HepG2 (cell line): Measurements from ENCODE around the gene NBPF1. TPM values are rescaled to one million over a fixed set of nuclear protein-coding genes. Genes with fewer than 3 reads are reported as not detected.
"Not testable (repeated sequence)": the region's sequence is repeated elsewhere in the genome, so short reads cannot be mapped to it uniquely, and the experiment has no call there.

Experiments
- ATAC-seq: fragments of 200-7000 bp; cut with Tn5 transposase; 3 replicates; pipeline ENCODE4 v1.9.1; 2020; ENCODE audit warnings: mild to moderate bottlenecking, moderate library complexity
- BruUV-seq: library from RNA; stranded (reverse); fragments of 400-500 nt; replicated peaks from 2 replicates; lab custom pipeline; 2021; lab: Mats Ljungman, UMichigan
- CTCF ChIA-PET: fragments of 300-600 bp; formaldehyde crosslinking; extraction: SDS; loops from one replicate; lab custom pipeline; 2021; ENCODE audit warnings: low total read pairs, inconsistent platforms, low intra/inter-chr PET ratio; lab: Yijun Ruan, JAX
- POLR2A ChIA-PET: fragments of 350-600 bp; sonication (Branson Sonifier 250); formaldehyde crosslinking; loops from one replicate; lab custom pipeline; 2020; ENCODE audit warnings: antibody characterized with exemption, inconsistent platforms; lab: Yijun Ruan, JAX
- DNase-seq: peaks from one replicate; pipeline ENCODE4 v3.0.0-alpha.2; 2015; ENCODE audit warnings: low spot score
- FAIRE-seq: peaks from 3 replicates; lab custom pipeline; 2011; peaks lifted over from hg19 to GRCh38; lab: Jason Lieb, UNC
- H2AFZ ChIP-seq: one replicate; pipeline ENCODE4 v1.6.1; 2011; ENCODE audit warnings: low read length, inconsistent platforms
- H3K27ac ChIP-seq: fragments of 300-600 bp; 3 replicates; pipeline ENCODE4 v1.8.0; 2011; ENCODE audit warnings: mixed run types, mild to moderate bottlenecking, mixed read lengths, low read length, inconsistent platforms; ENCODE audit not compliant: insufficient read depth; ENCODE audit errors: extremely low read length
- H3K27me3 ChIP-seq, 2 experiments: fragments of 200-600 bp in 1 of 2; 2 replicates in 1 of 2; 3 replicates in 1 of 2; pipeline versions ENCODE4 v1.6.0 to v1.8.0; 2011; ENCODE audit warnings: low read length in 2 of 2, mild to moderate bottlenecking in 2 of 2, moderate library complexity in 2 of 2, inconsistent platforms in 1 of 2; ENCODE audit not compliant: insufficient read depth in 2 of 2, control insufficient read depth in 1 of 2
- H3K36me3 ChIP-seq, 2 experiments: fragments of 200-600 bp in 1 of 2; replicated peaks in 1 of 2; 2 replicates in 1 of 2; 3 replicates in 1 of 2; pipeline versions ENCODE4 v1.5.1 to v1.8.0; 2011; ENCODE audit warnings: low read length in 2 of 2, inconsistent platforms in 1 of 2; ENCODE audit not compliant: insufficient read depth in 2 of 2, control insufficient read depth in 1 of 2
- H3K4me1 ChIP-seq: 2 replicates; pipeline ENCODE4 v1.5.1; 2012; ENCODE audit warnings: low read length, inconsistent platforms; ENCODE audit not compliant: insufficient read depth
- H3K4me2 ChIP-seq: 2 replicates; pipeline ENCODE4 v1.6.0; 2011; ENCODE audit warnings: low read depth, low read length, inconsistent platforms
- H3K4me3 ChIP-seq, 3 experiments: fragments of 200-600 bp in 1 of 3; sonication (generic), shearing (Covaris generic) in 1 of 3; replicated peaks in 1 of 3; 2 replicates each; pipeline ENCODE4 v1.5.1; 2011 to 2016; ENCODE audit warnings: low read length in 3 of 3, inconsistent platforms in 2 of 3, low read depth in 2 of 3, mild to moderate bottlenecking in 2 of 3, control low read depth in 1 of 3, mixed read lengths in 1 of 3; ENCODE audit not compliant: insufficient read depth in 1 of 3
- H3K79me2 ChIP-seq: one replicate; pipeline ENCODE4 v1.6.1; 2011; ENCODE audit warnings: low read length, inconsistent platforms; ENCODE audit not compliant: insufficient read depth
- H3K9ac ChIP-seq: 2 replicates; pipeline ENCODE4 v1.6.0; 2011; ENCODE audit warnings: mild to moderate bottlenecking, low read depth, low read length, inconsistent platforms; ENCODE audit not compliant: insufficient read depth
- H3K9me3 ChIP-seq: 2 replicates; pipeline ENCODE4 v1.5.1; 2012; ENCODE audit warnings: mild to moderate bottlenecking, low read length
- H4K20me1 ChIP-seq: 2 replicates; pipeline ENCODE4 v1.6.0; 2011; ENCODE audit warnings: inconsistent platforms, mild to moderate bottlenecking, low read length, moderate library complexity; ENCODE audit not compliant: insufficient read depth
- RBFOX2 ChIP-seq: fragments of 200-400 bp; formaldehyde crosslinking; IDR thresholded peaks from 2 replicates; pipeline ENCODE4 v1.6.1; 2017; ENCODE audit warnings: low read depth, mild to moderate bottlenecking, low read length
- ZBTB38 ChIP-seq: sonication (generic); formaldehyde crosslinking; IDR thresholded peaks from 2 replicates; pipeline ENCODE4 v1.5.1; 2020; ENCODE audit warnings: mild to moderate bottlenecking, missing genetic modification reagents
- WGBS: methylation state at CpG from one replicate; pipeline ENCODE4 v1.1.6; 2017; ENCODE audit warnings: low lambda C conversion rate; 5-methylcytosine and 5-hydroxymethylcytosine counted together
- in situ Hi-C: cut with HindIII; loops from 2 replicates; pipeline ENCODE4 v1.10.0; 2017; ENCODE audit warnings: low pct_unique_long_range_greater_than_20kb; ENCODE audit not compliant: extremely low pct_ligation_motif_present
- intact Hi-C: fragments of 100-400 bp; cut with micrococcal nuclease; formaldehyde crosslinking; loops from one replicate; pipeline ENCODE4 v1.10.0; 2022; ENCODE audit not compliant: unreplicated experiment
- polyA plus RNA-seq, 8 experiments: library from polyadenylated mRNA; depleted of rRNA in 3 of 8; stranded (reverse) in 7 of 8; unstranded in 1 of 8; fragments of >200 nt; fragmentation: Illumina TruSeq in 4 of 8; extraction: Trizol in 4 of 8; gene quantifications; 2 replicates each; pipeline versions ENCODE4 v1.2.1 to v1.2.3, GENCODE V29; 2011 to 2016; ENCODE audit warnings: low read depth in 4 of 8, missing spikeins in 1 of 8, mixed read lengths in 1 of 8; ENCODE audit not compliant: insufficient read depth in 1 of 8
- total RNA-seq, 5 experiments: library from RNA; depleted of rRNA; stranded (reverse); fragments of >200 nt; fragmentation: Illumina TruSeq; extraction: Trizol; gene quantifications; 2 replicates each; pipeline ENCODE4 v1.2.3, GENCODE V29; 2016; ENCODE audit warnings: low read depth in 1 of 5

Gene NBPF1
- total and polyA plus RNA-seq, 2 of the 13 experiments (the other 11 are each of a cell fraction or from before 2014, with no cell fraction given) = 30.3 to 35.6 TPM

GRCh38 chr1:16647179-16648176 is 34.1 kb upstream of the NBPF1 start:
- H3K27ac ChIP-seq, DNase-seq, in situ Hi-C loops, H3K9ac ChIP-seq, H2AFZ ChIP-seq, intact Hi-C loops, ATAC-seq, H3K36me3 ChIP-seq, FAIRE-seq, H3K27me3 ChIP-seq, POLR2A ChIA-PET, H3K4me3 ChIP-seq, H3K4me2 ChIP-seq, H3K9me3 ChIP-seq, BruUV-seq, CTCF ChIA-PET: not testable (repeated sequence)
- 98% methylated on average over 53 of the region's 84 CpGs for WGBS
- Histone ChIP-seq H4K20me1 (peaks cover 17% of the 10 kb centered on the region; the same call in 1 of the 2 replicates), H3K4me1 (peaks cover 52% of the 10 kb centered on the region), H3K79me2 (peaks cover 38% of the 10 kb centered on the region)
- peak; percentile 56; the same call in 1 of the 2 replicates for TF ChIP-seq RBFOX2
- 0 out of 2 replicates have a peak, but pooled peaks have one; percentile 35 for TF ChIP-seq ZBTB38 (CRISPR knock-in tag)

DNA sequence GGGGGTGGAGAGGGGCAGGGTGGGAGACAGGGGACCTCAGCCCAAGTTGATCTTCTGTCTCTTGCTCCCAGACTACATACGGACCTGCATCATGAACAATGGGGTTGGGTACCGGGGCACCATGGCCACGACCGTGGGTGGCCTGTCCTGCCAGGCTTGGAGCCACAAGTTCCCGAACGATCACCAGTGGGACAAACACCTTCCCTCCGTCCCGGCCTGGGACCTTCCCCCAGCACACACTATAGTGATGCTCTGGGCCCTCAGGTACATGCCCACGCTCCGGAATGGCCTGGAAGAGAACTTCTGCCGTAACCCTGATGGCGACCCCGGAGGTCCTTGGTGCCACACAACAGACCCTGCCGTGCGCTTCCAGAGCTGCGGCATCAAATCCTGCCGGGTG is 33.4 kb upstream of the NBPF1 start:
- in situ Hi-C loops, DNase-seq, H3K27me3 ChIP-seq, CTCF ChIA-PET, H3K36me3 ChIP-seq, H2AFZ ChIP-seq, intact Hi-C loops, FAIRE-seq, H3K9me3 ChIP-seq, BruUV-seq, ATAC-seq: not testable (repeated sequence)
- H4K20me1 ChIP-seq = peaks cover 19% of the 10 kb centered on the region; the same call in 1 of the 2 replicates
- H3K4me2 ChIP-seq = peak overlapping the region; percentile 96
- H3K27ac ChIP-seq = peak overlapping the region; percentile 96
- POLR2A ChIA-PET = interaction anchor here (2.4 kb wide), 1 partner anchor 38 kb away, joined by 17 read pairs; no protein-coding TSS in a partner anchor
- 99% methylated on average over 12 of the region's 17 CpGs for WGBS
- H3K9ac ChIP-seq = peak overlapping the region; percentile 99; the same call in 1 of the 2 replicates
- peaks cover 46% of the 10 kb centered on the region for H3K79me2 ChIP-seq
- H3K4me3 ChIP-seq = peak overlapping the region in 2 of 3 experiments; percentile 85 to 96; a peak in 2 of 6 replicates
- H3K4me1 ChIP-seq = peaks cover 54% of the 10 kb centered on the region
